ENCODE measurements around the gene WHRN.

Gene WHRN

DNA sequence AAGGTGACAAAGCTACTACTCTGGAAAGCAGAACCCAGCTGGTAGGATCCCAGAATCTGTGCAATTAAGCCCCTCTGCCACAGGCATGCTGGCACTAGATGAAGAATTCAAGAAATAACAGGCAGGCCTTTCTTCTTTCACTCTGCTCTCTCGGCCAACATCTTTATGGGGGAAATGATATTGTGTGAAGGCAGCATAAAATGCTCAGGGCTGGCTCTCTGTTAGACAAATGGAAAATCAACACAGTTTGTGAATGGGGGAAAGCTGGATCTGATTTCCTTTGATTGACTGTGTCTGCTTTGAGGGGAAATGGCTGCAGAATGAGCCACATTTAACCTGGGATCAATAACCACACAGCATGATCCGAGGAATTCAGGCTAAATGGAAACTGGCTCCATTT lies 88.4 kb downstream of the WHRN start:
- DNase-seq, result no peak

DNA sequence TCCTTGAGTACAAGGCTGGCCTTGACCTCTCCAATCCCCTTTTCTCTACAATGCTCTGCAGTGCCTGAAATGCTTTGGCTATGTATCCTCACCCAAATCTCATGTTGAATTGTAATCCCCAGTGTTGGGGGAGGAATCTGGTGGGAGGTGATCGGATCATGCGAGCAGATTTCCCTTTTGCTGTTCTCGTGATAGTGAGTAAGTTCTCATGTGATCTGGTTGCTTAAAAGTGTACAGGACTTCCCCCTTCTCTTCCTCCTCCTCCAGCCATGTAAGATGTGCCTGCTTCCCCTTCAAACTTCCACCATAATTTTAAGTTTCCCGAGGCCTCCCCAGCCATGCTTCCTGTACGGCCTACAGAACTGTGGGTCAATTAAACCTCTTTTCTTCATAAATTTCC lies 89.0 kb downstream of the WHRN start:
- no peak for DNase-seq

DNA sequence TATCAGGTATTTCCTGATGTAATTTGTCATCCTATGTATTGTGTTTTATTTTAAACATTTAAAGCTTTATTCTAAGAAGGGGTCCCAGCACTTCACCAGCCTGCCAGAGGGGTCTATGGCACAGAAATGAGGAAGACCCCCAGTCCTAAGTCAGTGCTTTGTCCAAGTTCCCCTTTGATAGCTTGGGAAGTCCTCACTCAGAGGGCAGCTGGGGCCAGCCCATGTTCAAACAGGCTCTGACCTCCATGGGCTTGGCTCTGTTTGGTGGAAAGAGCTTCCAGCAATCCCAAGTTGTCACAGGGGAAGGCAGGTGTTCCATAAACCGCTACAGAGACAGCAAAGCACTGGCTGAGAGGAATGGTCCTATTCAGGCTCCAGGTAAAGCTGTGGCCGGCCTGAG lies 90.9 kb downstream of the WHRN start:
- DNase-seq, result no peak

- no peak for DNase-seq
These were observed 91.4 kb downstream of the WHRN start for GRCh38 chr9:114413861-114414301.

- no peak for DNase-seq
These were observed 93.1 kb downstream of the WHRN start for GRCh38 chr9:114412048-114412683.

DNA sequence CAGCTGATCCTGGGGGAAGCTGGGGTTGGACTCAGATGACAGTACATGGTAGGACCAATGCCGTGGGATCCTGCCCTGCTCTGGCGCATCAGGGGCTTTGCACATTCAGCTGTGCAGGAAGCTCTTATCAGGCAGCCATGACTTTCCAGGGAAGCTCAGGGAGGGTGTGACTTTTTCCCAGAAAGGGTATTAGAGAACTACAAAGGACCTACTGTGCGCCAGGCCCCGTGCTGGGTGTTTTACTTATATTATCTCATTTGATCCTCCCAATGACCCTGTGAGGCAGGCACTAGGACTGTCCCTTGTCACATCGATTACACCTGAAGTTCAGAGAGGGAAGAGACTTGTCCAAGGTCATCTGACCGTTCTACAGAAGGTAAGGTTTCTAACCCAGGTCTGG lies 93.8 kb downstream of the WHRN start:
- no peak for DNase-seq

DNA sequence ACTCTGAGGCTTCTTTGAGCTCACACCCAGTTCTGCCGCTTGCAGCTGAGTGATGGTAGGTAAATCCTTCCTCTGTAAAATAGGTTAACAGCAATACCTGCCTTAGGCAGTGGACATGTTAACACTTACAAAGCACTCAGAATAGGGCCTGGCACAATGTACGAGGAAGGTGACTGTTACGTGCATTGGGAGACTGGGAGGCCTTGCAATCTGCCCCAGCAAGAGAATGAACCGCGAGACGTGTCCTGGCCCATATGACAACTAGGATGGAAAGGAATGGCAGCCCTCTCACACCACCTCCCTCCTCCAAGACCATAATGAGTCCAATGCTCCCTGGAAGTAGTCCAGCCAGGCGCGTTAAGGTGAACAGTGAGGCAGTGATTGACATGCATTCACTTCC lies 94.4 kb downstream of the WHRN start:
- DNase-seq, result no peak

DNA sequence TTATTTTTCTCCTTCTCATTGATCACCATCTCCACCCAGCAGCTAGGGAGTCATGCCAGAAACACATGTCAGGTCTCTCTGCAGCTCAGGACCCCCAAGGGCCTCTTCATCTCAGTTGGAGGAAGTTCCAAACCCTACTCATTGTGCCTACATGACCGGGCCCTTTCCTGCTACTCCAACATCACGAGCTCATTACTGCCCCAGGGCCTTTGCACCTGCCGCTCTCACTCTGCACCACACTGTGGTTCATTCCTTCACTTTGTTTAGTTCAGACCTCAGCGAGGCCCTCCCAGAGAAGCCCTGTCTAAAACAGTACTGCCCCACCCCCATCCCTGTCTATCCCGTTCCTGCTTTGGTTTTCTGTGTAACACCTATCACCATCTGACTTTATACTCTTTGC lies 95.4 kb downstream of the WHRN start:
- DNase-seq, result no peak

GRCh38 chr9:114409103-114409780 lies 96.0 kb downstream of the WHRN start:
- no peak for DNase-seq

DNA sequence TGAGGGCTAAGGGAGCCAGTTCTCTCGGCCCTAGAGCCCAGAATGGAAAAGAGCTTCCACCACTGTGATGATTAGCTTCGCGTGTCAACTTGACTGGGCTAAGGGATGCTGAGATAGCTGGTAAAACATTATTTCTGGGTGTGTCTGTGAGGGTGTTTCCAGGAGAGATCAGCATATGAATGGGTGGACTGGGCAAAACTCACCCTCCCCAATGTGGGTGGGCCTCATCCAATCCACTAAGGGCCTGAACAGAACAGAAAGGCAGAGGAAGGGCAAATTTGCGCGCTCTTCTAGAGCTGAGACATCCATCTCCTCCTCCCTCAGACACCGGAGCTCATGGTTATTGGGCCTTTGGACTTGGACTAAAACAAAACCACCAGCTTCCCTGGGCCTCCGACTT lies 96.6 kb downstream of the WHRN start:
- no peak for DNase-seq

DNA sequence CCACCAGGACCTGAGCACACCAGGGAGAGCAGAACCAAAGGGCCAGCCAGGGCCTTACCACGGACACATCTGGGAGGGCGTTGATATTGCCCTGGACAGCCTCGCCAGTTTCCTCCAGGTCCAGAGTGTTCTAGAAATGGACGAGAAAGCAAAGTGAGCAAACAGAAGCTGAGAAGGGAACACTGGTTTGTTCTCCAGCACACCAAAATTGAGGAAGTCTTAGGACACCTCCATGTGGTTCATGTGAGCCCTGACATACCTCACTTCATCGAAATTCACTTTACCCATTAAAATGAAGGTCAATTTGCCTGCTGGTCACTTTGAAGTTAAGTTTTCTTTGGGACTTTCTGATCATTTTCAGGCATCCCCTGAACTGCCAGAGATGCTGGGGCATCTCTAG lies 97.4 kb downstream of the WHRN start:
- DNase-seq, result no peak

DNA sequence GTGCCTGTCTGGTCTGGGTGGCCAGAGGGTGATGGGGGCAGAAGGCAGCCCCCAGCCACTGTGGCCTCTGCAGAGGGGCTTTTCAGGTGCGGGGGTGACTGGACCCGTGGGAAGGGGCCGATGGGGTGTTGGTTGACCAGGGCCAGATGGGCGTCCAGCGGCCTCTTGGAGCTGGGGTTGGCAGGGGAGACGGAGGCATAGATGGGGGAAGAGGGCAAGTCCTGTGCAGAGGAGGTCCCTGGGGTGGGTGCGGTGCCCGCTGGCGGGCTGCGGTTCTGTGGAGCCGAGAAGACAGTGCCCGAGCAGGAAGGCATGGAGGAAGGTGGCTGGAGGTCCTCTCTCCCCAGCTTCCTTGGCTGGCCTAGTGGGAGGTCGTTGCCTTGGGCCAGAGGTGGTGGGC lies 98.8 kb downstream of the WHRN start:
- no peak for DNase-seq

DNA sequence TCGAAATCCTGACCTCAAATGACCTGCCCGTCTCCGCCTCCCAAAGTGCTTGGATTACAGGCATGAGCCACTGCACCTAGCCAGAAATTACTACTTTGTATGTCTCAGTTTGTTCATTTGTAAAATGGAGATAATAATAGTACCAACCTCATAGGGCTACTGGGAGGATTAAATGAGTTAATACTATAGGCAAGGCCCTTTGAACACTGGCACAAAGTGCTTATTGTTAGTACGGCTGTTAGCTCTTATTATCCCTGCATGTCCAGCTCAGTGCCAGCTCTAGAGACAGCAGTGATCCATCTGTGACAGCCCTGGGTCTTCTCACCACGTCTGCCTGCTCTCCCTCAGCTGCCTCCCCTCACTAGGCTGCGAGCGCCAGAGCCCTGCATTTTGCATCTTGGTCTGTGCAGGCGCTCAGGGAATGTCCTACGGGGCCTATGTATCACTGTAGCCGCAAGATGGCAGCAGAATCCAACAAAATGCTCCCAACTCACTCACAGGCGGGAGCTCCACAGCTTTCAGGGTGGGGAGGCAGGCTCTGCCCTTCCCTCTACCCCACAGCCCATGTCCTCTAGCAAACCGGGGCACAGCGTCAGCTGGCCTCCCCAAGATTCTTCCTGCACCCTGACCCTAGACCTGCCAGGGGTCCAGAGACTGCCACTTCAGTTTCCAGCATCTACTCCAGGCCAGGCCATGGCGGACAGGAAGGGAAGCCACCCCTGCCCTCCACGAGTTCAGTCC lies 99.8 kb downstream of the WHRN start:
- DNase-seq, result peak; percentile 46 to 79 (median 69)

- DNase-seq, result no peak
These were observed 100.7 kb downstream of the WHRN start for GRCh38 chr9:114404531-114404930.

GRCh38 chr9:114403153-114403756 lies 102.0 kb downstream of the WHRN start:
- no peak for DNase-seq

DNA sequence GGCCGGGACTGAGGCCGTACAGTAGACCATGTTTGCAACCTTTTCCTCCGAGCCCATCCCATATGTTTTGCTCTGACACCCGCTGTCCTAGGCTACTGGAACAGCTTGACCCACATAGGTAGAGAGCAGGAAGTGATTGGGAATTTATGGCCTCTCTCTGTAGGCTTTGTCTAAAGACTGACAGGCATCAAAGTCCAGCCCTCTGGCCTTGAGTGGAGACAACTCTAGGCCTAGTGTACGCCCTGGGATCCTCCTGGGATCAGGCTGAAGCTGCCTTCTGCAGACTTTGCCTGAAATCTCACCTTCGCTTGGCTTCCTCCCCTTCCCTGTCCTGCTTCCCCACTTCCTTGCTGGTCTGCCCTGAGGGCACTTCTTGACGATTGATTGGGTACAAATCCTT lies 103.9 kb downstream of the WHRN start:
- DNase-seq, result no peak

DNA sequence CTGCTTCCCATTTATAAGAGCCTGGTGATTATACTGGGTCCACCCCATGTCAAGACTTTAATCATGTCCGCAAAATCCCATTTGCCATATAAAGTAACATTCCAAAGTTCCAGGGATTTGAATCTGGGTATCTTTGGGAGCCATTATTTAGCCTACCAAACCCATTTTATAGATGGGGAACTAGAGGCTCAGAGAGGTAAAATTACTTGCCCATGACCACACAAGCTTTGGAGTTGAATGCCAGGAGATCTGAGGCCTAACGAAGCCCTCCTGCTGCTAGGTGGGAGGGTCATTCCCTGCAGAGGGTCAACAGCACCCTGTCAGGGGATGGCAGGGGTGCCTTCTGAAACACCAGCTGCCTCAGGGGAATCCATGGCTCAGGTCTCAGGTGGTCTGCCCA lies 104.5 kb downstream of the WHRN start:
- no peak for DNase-seq

DNA sequence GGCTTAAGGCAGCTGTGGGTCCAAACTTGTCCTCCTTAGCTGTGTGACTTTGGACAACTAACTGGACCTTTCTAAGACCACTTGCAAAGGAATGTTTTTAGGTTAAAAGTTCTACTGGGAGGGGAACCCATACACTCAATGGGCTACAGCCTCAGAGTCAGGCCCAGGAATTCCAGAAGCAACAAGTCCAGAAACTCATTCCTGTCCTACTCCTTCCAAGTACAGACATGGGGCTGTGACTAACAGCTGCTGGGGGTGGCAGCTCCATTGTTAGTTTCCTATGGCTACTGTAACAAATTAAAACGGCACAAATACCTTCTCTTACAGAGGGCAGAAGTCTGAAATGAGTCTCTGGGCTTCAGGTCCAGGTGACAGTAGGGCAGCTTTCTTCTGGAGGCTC lies 105.1 kb downstream of the WHRN start:
- no peak for DNase-seq

DNA sequence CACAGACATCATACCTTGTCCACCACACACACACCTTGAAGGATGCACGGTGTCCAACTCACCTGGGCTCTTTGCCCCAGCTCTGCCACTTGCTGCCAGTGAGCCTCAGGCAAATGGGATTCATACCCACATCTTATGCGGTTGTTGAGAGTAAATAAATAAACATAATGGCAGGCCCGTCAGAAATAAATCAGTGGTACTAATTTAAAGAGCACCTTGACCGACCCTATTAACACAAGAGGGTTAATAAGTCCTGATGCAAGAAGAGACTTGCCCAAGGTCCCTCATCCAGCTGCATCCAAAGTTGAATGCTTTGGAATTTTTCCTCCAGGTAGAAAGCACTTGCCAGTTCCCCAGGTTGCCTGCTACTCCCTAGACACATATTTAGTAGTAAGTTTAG lies 105.9 kb downstream of the WHRN start:
- DNase-seq, result no peak

DNA sequence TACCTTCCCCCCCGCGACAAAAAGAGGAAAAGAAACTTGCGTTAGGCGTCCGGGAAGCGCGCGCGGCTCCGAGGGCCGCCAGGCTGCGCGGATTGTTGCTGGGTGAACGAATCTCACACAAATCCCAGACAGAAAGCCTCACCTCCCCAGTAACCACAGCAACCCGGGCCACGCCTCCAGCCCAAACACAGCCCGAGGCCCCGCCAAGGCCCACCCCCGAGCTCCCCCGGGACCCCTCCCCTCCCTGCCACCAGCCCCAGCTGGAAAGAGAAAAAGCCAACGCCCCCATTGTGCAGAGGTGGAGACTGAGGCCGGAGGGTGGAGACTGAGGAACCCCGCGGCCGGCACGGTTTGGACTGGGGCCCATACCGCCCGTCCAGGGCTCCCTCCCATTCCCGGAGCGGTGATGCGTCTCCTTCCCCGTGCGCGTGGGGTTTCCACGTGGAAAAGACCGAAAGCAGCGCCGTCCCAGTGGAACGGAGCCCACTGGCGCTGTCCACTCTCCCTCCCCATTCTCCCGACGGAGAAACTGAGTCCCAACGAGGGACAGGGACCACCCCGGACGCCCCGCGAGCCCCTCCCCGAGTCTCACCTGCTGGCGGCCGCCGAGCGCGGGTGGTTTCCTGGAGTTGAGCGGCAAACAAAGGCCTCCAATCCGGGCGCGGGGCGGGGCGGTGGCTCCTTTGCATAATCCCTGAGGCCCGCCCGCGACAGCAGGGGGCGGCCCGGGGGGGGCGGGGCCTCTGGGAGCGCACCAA lies 107.2 kb downstream of the WHRN start:
- DNase-seq, result peak; percentile 90 to 95 (median 94)

DNA sequence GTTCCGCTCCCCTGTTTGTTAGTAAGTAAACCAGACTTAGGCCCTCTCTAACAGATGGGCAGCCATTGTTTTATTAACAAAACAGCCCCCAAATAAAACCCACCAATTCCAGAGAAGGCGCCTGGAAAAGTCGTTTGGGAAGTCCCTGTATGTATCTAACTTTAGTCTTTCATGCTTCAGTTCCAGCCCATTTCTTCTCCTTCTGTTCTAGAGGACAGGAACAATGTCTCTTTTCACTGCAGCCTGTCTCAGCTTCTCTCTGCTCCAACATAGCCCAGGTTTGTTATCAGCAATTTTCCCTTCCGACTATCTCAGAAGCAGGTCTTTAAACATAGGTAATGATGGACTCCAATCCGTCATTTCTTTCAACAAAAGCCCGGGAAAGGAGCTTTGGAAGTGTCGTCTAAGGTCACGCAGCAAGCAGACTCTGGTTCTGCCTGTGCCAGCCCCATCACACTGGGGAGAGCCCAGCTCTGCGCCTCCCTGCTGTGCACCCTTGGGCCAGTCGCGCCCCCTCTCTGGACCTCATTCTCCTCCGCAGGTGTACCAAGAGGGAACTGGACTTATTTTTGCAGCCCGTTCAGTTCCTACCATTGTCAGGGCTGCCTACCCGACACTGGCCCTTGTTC lies 107.9 kb downstream of the WHRN start:
- no peak for DNase-seq

GRCh38 chr9:114396558-114397218 lies 108.6 kb downstream of the WHRN start:
- DNase-seq, result no peak
